HEK293T (cell line): ENCODE measurements around the gene PSEN1.

ENCODE experiments used
- CTCF ChIA-PET: fragments of 350-600 bp; formaldehyde crosslinking; extraction: SDS; loops from one replicate; lab custom pipeline; 2021; ENCODE audit warnings: antibody characterized with exemption, inconsistent platforms; lab: Yijun Ruan, JAX
- POLR2A ChIA-PET: fragments of 350-600 bp; formaldehyde crosslinking; extraction: SDS; loops from one replicate; lab custom pipeline; 2020; ENCODE audit warnings: antibody characterized with exemption, inconsistent platforms; lab: Yijun Ruan, JAX
- DNase-seq: peaks from one replicate; pipeline ENCODE4 v3.0.0; 2012; ENCODE audit warnings: mixed read lengths; ENCODE audit errors: extremely low spot score
- ARNT ChIP-seq: fragments of 450-650 bp; IDR thresholded peaks from 2 replicates; pipeline ENCODE4 v1.6.1; 2017; ENCODE audit warnings: mild to moderate bottlenecking
- BHLHE40 ChIP-seq: fragments of 450-650 bp; IDR thresholded peaks from 2 replicates; pipeline ENCODE4 v1.6.1; 2016; ENCODE audit warnings: mild to moderate bottlenecking, moderate library complexity, borderline replicate concordance
- CTBP1 ChIP-seq: fragments of 450-650 bp; IDR thresholded peaks from 2 replicates; pipeline ENCODE4 v1.6.1; 2016; ENCODE audit warnings: borderline replicate concordance
- ELF4 ChIP-seq: fragments of 450-650 bp; IDR thresholded peaks from 2 replicates; pipeline ENCODE4 v1.6.1; 2017; ENCODE audit warnings: antibody characterized with exemption
- FOXA1 ChIP-seq: fragments of 450-650 bp; IDR thresholded peaks from 2 replicates; pipeline ENCODE4 v1.6.1; 2016; ENCODE audit warnings: mild to moderate bottlenecking
- FOXK2 ChIP-seq: fragments of 450-650 bp; IDR thresholded peaks from 2 replicates; pipeline ENCODE4 v1.6.1; 2016; ENCODE audit warnings: mild to moderate bottlenecking
- FOXM1 ChIP-seq: fragments of 450-650 bp; IDR thresholded peaks from 2 replicates; pipeline ENCODE4 v1.6.1; 2017; ENCODE audit warnings: mild to moderate bottlenecking, borderline replicate concordance
- HDGF ChIP-seq: fragments of 450-650 bp; IDR thresholded peaks from 2 replicates; pipeline ENCODE4 v1.6.1; 2017; ENCODE audit warnings: antibody characterized with exemption, borderline replicate concordance
- L3MBTL2 ChIP-seq: fragments of 450-650 bp; conservative IDR thresholded peaks from 2 replicates; pipeline ENCODE4 v1.6.1; 2016; ENCODE audit warnings: mild to moderate bottlenecking
- LEF1 ChIP-seq: fragments of 450-650 bp; IDR thresholded peaks from 2 replicates; pipeline ENCODE4 v1.6.1; 2017; ENCODE audit warnings: mild to moderate bottlenecking, borderline replicate concordance
- NFRKB ChIP-seq: fragments of 450-650 bp; IDR thresholded peaks from 2 replicates; pipeline ENCODE4 v1.6.1; 2016; ENCODE audit warnings: mild to moderate bottlenecking, moderate library complexity
- PKNOX1 ChIP-seq: fragments of 450-650 bp; IDR thresholded peaks from 2 replicates; pipeline ENCODE4 v1.6.1; 2016
- SP1 ChIP-seq: fragments of 450-650 bp; IDR thresholded peaks from 2 replicates; pipeline ENCODE4 v1.6.1; 2017
- SUZ12 ChIP-seq: fragments of 450-650 bp; IDR thresholded peaks from 2 replicates; pipeline ENCODE4 v1.6.1; 2016; ENCODE audit warnings: mild to moderate bottlenecking
- TARDBP ChIP-seq: fragments of 450-650 bp; IDR thresholded peaks from 2 replicates; pipeline ENCODE4 v1.6.1; 2016
- ZNF384 ChIP-seq: fragments of 450-650 bp; IDR thresholded peaks from 2 replicates; pipeline ENCODE4 v1.6.1; 2016

Gene PSEN1

GRCh38 chr14:73235531-73236155, 99.3 kb downstream of the PSEN1 start:
- no peak for DNase-seq
- POLR2A ChIA-PET = interaction anchor here (0.6 to 1.2 kb wide), 2 partner anchors 177 to 255 kb away, joined by 3 to 4 read pairs; partner anchors contain the start of genes RBM25 and RIOX1
- no peak for TF ChIP-seq PKNOX1
- no peak for TF ChIP-seq FOXK2
- no peak for TF ChIP-seq L3MBTL2
- CTCF ChIA-PET = interaction anchor here (0.6 kb wide), 1 partner anchor 399 kb away, joined by 3 read pairs; no protein-coding TSS in a partner anchor

GRCh38 chr14:73236157-73236556, 99.8 kb downstream of the PSEN1 start:
- DNase-seq = no peak

GRCh38 chr14:73236752-73237218, 100.5 kb downstream of the PSEN1 start:
- no peak for DNase-seq
- no peak for TF ChIP-seq PKNOX1
- no peak for TF ChIP-seq FOXA1
- no peak for TF ChIP-seq ELF4
- TF ChIP-seq ZNF384 = no peak
- ChIA-PET POLR2A (no interaction called here), CTCF (interaction anchor here (0.6 kb wide), 1 partner anchor 58 kb away, joined by 4 read pairs; no protein-coding TSS in a partner anchor)

More at GRCh38 chr14:73236157-73236556, 99.8 kb downstream of the PSEN1 start:
- POLR2A ChIA-PET = interaction anchor here (1.2 kb wide), 1 partner anchor 177 kb away, joined by 4 read pairs; the partner anchor contains the start of gene RBM25
- CTCF ChIA-PET = interaction anchor here (0.6 kb wide), 1 partner anchor 59 kb away, joined by 4 read pairs; no protein-coding TSS in a partner anchor
- TF ChIP-seq PKNOX1 (no peak), SP1 (no peak), CTBP1 (no peak), ELF4 (no peak), BHLHE40 (no peak), FOXA1 (no peak), ZNF384 (no peak), L3MBTL2 (no peak), HDGF (no peak), TARDBP (no peak), SUZ12 (no peak), NFRKB (no peak), FOXK2 (no peak), ARNT (no peak), LEF1 (no peak)

- POLR2A ChIA-PET = no interaction called here
- CTCF ChIA-PET = no interaction called here
- DNase-seq = no peak
- TF ChIP-seq CTBP1 = no peak
- no peak for TF ChIP-seq LEF1
- TF ChIP-seq HDGF = no peak
- TF ChIP-seq ARNT = no peak
- TF ChIP-seq SP1 = no peak
- TF ChIP-seq PKNOX1 = no peak
- TF ChIP-seq FOXA1 = no peak
- TF ChIP-seq TARDBP = no peak
- TF ChIP-seq ZNF384 = no peak
- no peak for TF ChIP-seq ELF4
- no peak for TF ChIP-seq SUZ12
These were observed 101.0 kb downstream of the PSEN1 start, which contains the start of gene PAPLN for GRCh38 chr14:73237219-73237785. TSS of gene PAPLN (plus strand) at chr14:73237506. CDS start at chr14:73239779, 2,273 bp downstream.

- DNase-seq = no peak
- TF ChIP-seq SUZ12 = no peak
- TF ChIP-seq NFRKB = no peak
- no peak for TF ChIP-seq L3MBTL2
- TF ChIP-seq BHLHE40 = no peak
- no peak for TF ChIP-seq FOXA1
- no peak for TF ChIP-seq FOXK2
- TF ChIP-seq FOXM1 = no peak
- TF ChIP-seq CTBP1 = no peak
- no peak for TF ChIP-seq PKNOX1
- no peak for TF ChIP-seq ARNT
- TF ChIP-seq TARDBP = no peak
- no peak for TF ChIP-seq ELF4
- no peak for TF ChIP-seq LEF1
- ChIA-PET CTCF (no interaction called here), POLR2A (interaction anchor here (1.9 kb wide), 1 partner anchor 11 kb away, joined by 4 read pairs; no protein-coding TSS in a partner anchor)
These were observed 101.6 kb downstream of the PSEN1 start for GRCh38 chr14:73237786-73238423.
